Calu3 (cell line): ENCODE measurements around the gene DYRK1A. TPM values are rescaled to one million over a fixed set of nuclear protein-coding genes. Genes with fewer than 3 reads are reported as not detected.

ENCODE experiments used
- BruUV-seq: library from RNA; stranded (reverse); fragments of 400-500 nt; replicated peaks from 2 replicates; lab custom pipeline; 2021; lab: Mats Ljungman, UMichigan
- CTCF ChIA-PET: fragments of 300-600 bp; sonication (Branson Sonifier 250); formaldehyde crosslinking; loops from one replicate; lab custom pipeline; 2022; ENCODE audit warnings: antibody characterized with exemption; lab: Charles Lee
- DNase-seq: peaks from one replicate; pipeline ENCODE4 v3.0.0; 2022
- H3K27ac Mint-ChIP-seq: one replicate; pipeline ENCODE4 v1.8.0; 2022; ENCODE audit warnings: mixed read lengths; ENCODE audit not compliant: unreplicated experiment
- H3K27me3 Mint-ChIP-seq: one replicate; pipeline ENCODE4 v1.8.0; 2022; ENCODE audit warnings: mixed read lengths; ENCODE audit not compliant: unreplicated experiment
- H3K36me3 Mint-ChIP-seq: one replicate; pipeline ENCODE4 v1.8.0; 2022; ENCODE audit warnings: mild to moderate bottlenecking, moderate library complexity, mixed read lengths; ENCODE audit not compliant: insufficient read depth, unreplicated experiment
- H3K4me1 Mint-ChIP-seq: one replicate; pipeline ENCODE4 v1.8.0; 2022; ENCODE audit warnings: mild to moderate bottlenecking, low read depth, mixed read lengths; ENCODE audit not compliant: unreplicated experiment
- H3K4me3 Mint-ChIP-seq: one replicate; pipeline ENCODE4 v1.8.0; 2022; ENCODE audit warnings: mild to moderate bottlenecking, low read depth, moderate library complexity, mixed read lengths; ENCODE audit not compliant: unreplicated experiment
- H3K9me3 Mint-ChIP-seq: one replicate; pipeline ENCODE4 v1.8.0; 2022; ENCODE audit warnings: low read depth, mixed read lengths; ENCODE audit not compliant: unreplicated experiment
- CTCF ChIP-seq: fragments of 200-600 bp; IDR thresholded peaks from one replicate; pipeline ENCODE4 v1.8.0; 2022; ENCODE audit warnings: antibody characterized with exemption; ENCODE audit not compliant: unreplicated experiment
- intact Hi-C: fragments of 100-400 bp; cut with micrococcal nuclease; formaldehyde crosslinking; loops from one replicate; pipeline ENCODE4 v1.10.0; 2022; ENCODE audit not compliant: unreplicated experiment
- total RNA-seq: library from RNA; stranded (reverse); gene quantifications from 2 replicates; pipeline ENCODE4 v1.2.3, GENCODE V29; 2022

DYRK1A gene
- total RNA-seq, 1 experiment from 2014 or later: 45.4 TPM

- no peaks in the 10 kb centered on the region for H3K4me1 Mint-ChIP-seq
- peaks cover 14% of the 10 kb centered on the region for H3K36me3 Mint-ChIP-seq
- H3K27ac Mint-ChIP-seq: no peak overlapping the region
- no peak for DNase-seq
- intact Hi-C loops: no loop called here
- CTCF ChIA-PET: no interaction called here
- no peaks in the 10 kb centered on the region for H3K27me3 Mint-ChIP-seq
- H3K9me3 Mint-ChIP-seq: no peaks in the 10 kb centered on the region
- no TSS peak for BruUV-seq
- TF ChIP-seq CTCF: no peak
- H3K4me3 Mint-ChIP-seq: no peak overlapping the region
These were observed 123.5 kb downstream of the DYRK1A start for GRCh38 chr21:37490084-37490483.

GRCh38 chr21:37496972-37497371 is 130.4 kb downstream of the DYRK1A start:
- CTCF ChIA-PET: interaction anchor here (0.6 to 1.5 kb wide), 3 partner anchors 36 to 146 kb away, joined by 3 to 5 read pairs (median 4); no protein-coding TSS in a partner anchor
- no peak for TF ChIP-seq CTCF

GRCh38 chr21:37498664-37499063 is 132.1 kb downstream of the DYRK1A start:
- H3K4me3 Mint-ChIP-seq: no peak overlapping the region
- H3K9me3 Mint-ChIP-seq: no peaks in the 10 kb centered on the region
- no peak for TF ChIP-seq CTCF

More at GRCh38 chr21:37496972-37497371, 130.4 kb downstream of the DYRK1A start:
- Mint-ChIP-seq H3K27ac (no peak overlapping the region), H3K9me3 (no peaks in the 10 kb centered on the region), H3K36me3 (peaks cover 14% of the 10 kb centered on the region), H3K4me1 (no peaks in the 10 kb centered on the region), H3K27me3 (no peaks in the 10 kb centered on the region), H3K4me3 (no peak overlapping the region)
- no TSS peak for BruUV-seq
- intact Hi-C loops: loop anchor here (2.0 kb wide), 1 partner anchor 146 kb away; no protein-coding TSS in a partner anchor
- no peak for DNase-seq

DNA sequence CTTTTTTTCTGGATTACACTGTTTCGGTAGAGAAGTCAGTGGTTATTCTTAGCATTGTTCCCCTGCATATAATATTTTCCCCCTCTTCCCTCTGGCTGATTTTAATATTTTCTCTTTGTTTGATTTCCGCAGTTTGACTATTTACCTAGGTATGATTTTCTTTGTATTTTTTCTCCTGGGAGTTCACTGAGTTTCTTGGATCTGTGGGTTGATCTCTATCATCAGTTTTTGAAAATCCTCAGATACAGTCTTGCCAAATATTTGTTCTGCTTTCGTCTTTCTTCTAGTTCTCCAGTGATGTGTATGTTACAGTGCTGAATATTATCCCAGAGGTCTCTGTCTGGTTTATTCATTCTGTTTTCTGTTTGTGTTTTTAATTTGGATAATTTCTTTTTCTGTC is 136.4 kb downstream of the DYRK1A start:
- no peaks in the 10 kb centered on the region for H3K9me3 Mint-ChIP-seq
- BruUV-seq: no TSS peak
- TF ChIP-seq CTCF: no peak
- H3K27me3 Mint-ChIP-seq: no peaks in the 10 kb centered on the region
- CTCF ChIA-PET: interaction anchor here (0.6 kb wide), 1 partner anchor 23 kb away, joined by 3 read pairs; no protein-coding TSS in a partner anchor
- peaks cover 9% of the 10 kb centered on the region for H3K36me3 Mint-ChIP-seq
- H3K4me1 Mint-ChIP-seq: no peaks in the 10 kb centered on the region
- H3K4me3 Mint-ChIP-seq: no peak overlapping the region
- no peak for DNase-seq
- peak overlapping the region; percentile 23 for H3K27ac Mint-ChIP-seq
- intact Hi-C loops: no loop called here

More at GRCh38 chr21:37498664-37499063, 132.1 kb downstream of the DYRK1A start:
- no peak for DNase-seq
- Mint-ChIP-seq H3K27me3 (no peaks in the 10 kb centered on the region), H3K36me3 (peaks cover 16% of the 10 kb centered on the region), H3K4me1 (no peaks in the 10 kb centered on the region), H3K27ac (no peak overlapping the region)
- intact Hi-C loops: no loop called here
- CTCF ChIA-PET: no interaction called here
- no TSS peak for BruUV-seq
